ENCODE results near the gene ILK. TPM values are rescaled to one million over a fixed set of nuclear protein-coding genes. Genes with fewer than 3 reads are reported as not detected.
A peak's percentile ranks its signal among the peaks of the same experiment; 100 is the strongest.

Gene ILK
- total and polyA plus RNA-seq, 10 donors: 71.4 to 194 (median 126) TPM

- 92 to 97% (median 95%) methylated on average over 10 to 11 of the region's 11 CpGs for WGBS, 5 donors
- Histone ChIP-seq H3K4me3 (no peak overlapping the region), H3K4me1 (no peaks in the 10 kb centered on the region), H3K27me3 (replicated peaks in 1 of 7) (no peaks in the 10 kb centered on the region), H3K9me3 (no peaks in the 10 kb centered on the region), H3K36me3 (peaks cover 0 to 19% (median 2%) of the 10 kb centered on the region in 6 donors), H3K27ac (no peak overlapping the region)
- TF ChIP-seq CTCF (IDR thresholded peaks at IDR 0.05 in 8 of 11, conservative IDR thresholded peaks at IDR 0.05 in 3 of 11): no peak
- TF ChIP-seq POLR2AphosphoS5 (IDR thresholded peaks at IDR 0.05): peak in 1 of 3 donors; percentile 20
- DNase-seq: peak; percentile 51
- intact Hi-C loops (cut with DNase I; ENCODE audit: low total_unique reads): no loop called here
These were observed 46.5 kb upstream of the ILK start for GRCh38 chr11:6557063-6557462.

- H3K4me3 ChIP-seq: no peak overlapping the region
- no peaks in the 10 kb centered on the region for H3K27me3 ChIP-seq (replicated peaks in 1 of 7)
- peaks cover 0 to 19% (median 3%) of the 10 kb centered on the region in 6 donors for H3K36me3 ChIP-seq
- intact Hi-C loops (cut with DNase I; ENCODE audit: low total_unique reads): no loop called here
- H3K9me3 ChIP-seq: no peaks in the 10 kb centered on the region
- TF ChIP-seq POLR2AphosphoS5 (IDR thresholded peaks at IDR 0.05): no peak
- TF ChIP-seq POLR2A (IDR thresholded peaks at IDR 0.05): no peak
- TF ChIP-seq CTCF (IDR thresholded peaks at IDR 0.05 in 8 of 11, conservative IDR thresholded peaks at IDR 0.05 in 3 of 11): no peak
- 92 to 99% (median 95%) methylated on average over 12 to 14 of the region's 14 CpGs for WGBS, 5 donors
- H3K27ac ChIP-seq: no peak overlapping the region
- peak; percentile 53 for DNase-seq
- no peaks in the 10 kb centered on the region for H3K4me1 ChIP-seq
These were observed 45.6 kb upstream of the ILK start for GRCh38 chr11:6557761-6558674.

- intact Hi-C loops (cut with DNase I; ENCODE audit: low total_unique reads): no loop called here
These were observed 44.2 kb upstream of the ILK start for GRCh38 chr11:6559369-6559768.

More at GRCh38 chr11:6559369-6559768, 44.2 kb upstream of the ILK start:
- H3K27ac ChIP-seq: no peak overlapping the region
- H3K4me1 ChIP-seq: peaks cover 0 to 8% (median 2%) of the 10 kb centered on the region in 6 donors
- TF ChIP-seq POLR2AphosphoS5 (IDR thresholded peaks at IDR 0.05) (no peak), POLR2A (IDR thresholded peaks at IDR 0.05) (no peak), CTCF (IDR thresholded peaks at IDR 0.05 in 8 of 11, conservative IDR thresholded peaks at IDR 0.05 in 3 of 11) (no peak)
- H3K4me3 ChIP-seq: no peak overlapping the region
- H3K36me3 ChIP-seq: peaks cover 0 to 28% (median 3%) of the 10 kb centered on the region in 6 donors
- H3K9me3 ChIP-seq: no peaks in the 10 kb centered on the region
- DNase-seq: no peak
- H3K27me3 ChIP-seq (replicated peaks in 1 of 7): no peaks in the 10 kb centered on the region
- 85 to 100% (median 97%) methylated on average over 1 of the region's 1 CpG for WGBS, 5 donors
